ENCODE measurements around the gene MEX3A. TPM values are rescaled to one million over a fixed set of nuclear protein-coding genes. Genes with fewer than 3 reads are reported as not detected.

The MEX3A gene
- total RNA-seq, 1 experiment from 2014 or later = 6.1 TPM

GRCh38 chr1:156054500-156055280 lies 27.6 kb downstream of the MEX3A start, which contains the start of gene LAMTOR2 (continued):
- TF ChIP-seq SP1 (IDR thresholded peaks at IDR 0.05; ENCODE audit: low read depth) = no peak
- TF ChIP-seq ELF1 (IDR thresholded peaks at IDR 0.05; ENCODE audit: borderline replicate concordance, low read depth) = no peak
- TF ChIP-seq EZH2phosphoT487 (IDR thresholded peaks at IDR 0.05; ENCODE audit: borderline replicate concordance) = no peak
- no peak for TF ChIP-seq JUND (IDR thresholded peaks at IDR 0.05)
- no peak for TF ChIP-seq RAD21 (IDR thresholded peaks at IDR 0.05; ENCODE audit: low read depth)

GRCh38 chr1:156053768-156054499 lies 28.3 kb downstream of the MEX3A start, which contains the start of gene UBQLN4:
Gene UBQLN4, minus strand, starts transcription at chr1:156053798. Its CDS starts 97 bp downstream, at chr1:156053701.
- Histone ChIP-seq H3K79me2 (ENCODE audit: insufficient read depth, low read length) (peaks cover 33% of the 10 kb centered on the region), H3K27ac (ENCODE audit: low read depth, low read length) (peak within 1 kb of the TSS; percentile 92), H2AFZ (ENCODE audit: low read depth, low read length, poor library complexity, severe bottlenecking) (no peak within 1 kb of the TSS), H4K20me1 (ENCODE audit: insufficient read depth) (no peaks in the 10 kb centered on the region), H3K9me3 (ENCODE audit: control insufficient read depth in 1 of 2, insufficient read depth in 1 of 2, low read depth in 1 of 2, low read length in 2 of 2) (no peaks in the 10 kb centered on the region), H3K4me2 (ENCODE audit: low read length) (peak within 1 kb of the TSS; percentile 100), H3K27me3 (ENCODE audit: insufficient read depth, low read length) (no peaks in the 10 kb centered on the region), H3K9me2 (ENCODE audit: insufficient read depth) (no peaks in the 10 kb centered on the region), H3K4me1 (ENCODE audit: control insufficient read depth in 1 of 2, insufficient read depth in 2 of 2, low read length in 2 of 2) (peaks cover 6 to 24% of the 10 kb centered on the region in 2 experiments; a peak in 3 of 4 replicates), H3K9ac (ENCODE audit: low read length) (peak within 1 kb of the TSS; percentile 94), H3K4me3 (replicated peaks in 1 of 2; ENCODE audit: low read depth in 1 of 2, low read length in 2 of 2) (peak within 1 kb of the TSS; percentile 89 to 95), H3K36me3 (ENCODE audit: control insufficient read depth in 1 of 2, insufficient read depth in 2 of 2, low read length in 2 of 2) (peaks cover 5 to 6% of the 10 kb centered on the region in 2 experiments; a peak in 3 of 4 replicates)
- intact Hi-C loops (cut with micrococcal nuclease) = loop anchor here (2.0 to 5.0 kb wide), 2 partner anchors 33 to 112 kb away; partner anchors contain the start of genes RXFP4 and SSR2
- POLR2A ChIA-PET = interaction anchor here (0.7 kb wide), 1 partner anchor 12 kb away, joined by 4 read pairs; no protein-coding TSS in a partner anchor
- TSS peak; percentile 79 for BruUV-seq (replicated peaks)
- ATAC-seq = peak; percentile 62
- TF ChIP-seq ATF3 (IDR thresholded peaks at IDR 0.05) (no peak), CTCF (IDR thresholded peaks at IDR 0.05 in 2 of 3, conservative IDR thresholded peaks at IDR 0.05 in 1 of 3; ENCODE audit: borderline replicate concordance in 1 of 3, insufficient read depth in 1 of 3, low read depth in 2 of 3, low read length in 2 of 3) (peak in 2 of 3 experiments; percentile 39 to 53; a peak in 3 of 6 replicates), SRF (IDR thresholded peaks at IDR 0.05; ENCODE audit: low read depth) (no peak)
- peak; percentile 67 for DNase-seq (ENCODE audit: low read depth, low spot score)
- CTCF ChIA-PET = interaction anchor here (1.7 to 2.6 kb wide), 2 partner anchors 12 to 29 kb away, joined by 4 to 8 read pairs; no protein-coding TSS in a partner anchor
- RAD21 ChIA-PET (ENCODE audit: low non-redundant PET in 1 of 2, low total read pairs in 2 of 2, uncharacterized antibody in 2 of 2, unreplicated experiment in 2 of 2) = interaction anchor here in 1 of 2 experiments (0.6 kb wide), 1 partner anchor 196 kb away, joined by 4 read pairs; no protein-coding TSS in a partner anchor
